H9 (cell line): ENCODE results near the gene MSI1. TPM values are rescaled to one million over a fixed set of nuclear protein-coding genes. Genes with fewer than 3 reads are reported as not detected.

Experiments used
- DNase-seq: peaks from one replicate; pipeline ENCODE4 v3.0.0-alpha.2; 2017
- H2AFZ ChIP-seq: one replicate; pipeline ENCODE4 v1.6.1; 2013; ENCODE audit warnings: mild to moderate bottlenecking, low read length, control low read depth, moderate library complexity
- H2AK5ac ChIP-seq: 2 replicates; pipeline ENCODE4 v1.6.1; 2013; ENCODE audit warnings: low read length, control low read depth, mixed read lengths; ENCODE audit not compliant: insufficient read length
- H2BK120ac ChIP-seq: one replicate; pipeline ENCODE4 v1.6.1; 2013; ENCODE audit warnings: low read depth, mild to moderate bottlenecking, low read length, control low read depth, inconsistent platforms; ENCODE audit not compliant: poor library complexity, severe bottlenecking
- H2BK12ac ChIP-seq: 2 replicates; pipeline ENCODE4 v1.6.1; 2013; ENCODE audit warnings: low read length, control low read depth, mixed read lengths, low read depth; ENCODE audit not compliant: insufficient read length
- H2BK15ac ChIP-seq: 2 replicates; pipeline ENCODE4 v1.6.1; 2013; ENCODE audit warnings: low read depth, low read length, control low read depth
- H2BK20ac ChIP-seq: one replicate; pipeline ENCODE4 v1.6.1; 2013; ENCODE audit warnings: low read depth, mild to moderate bottlenecking, low read length, control low read depth, inconsistent platforms; ENCODE audit not compliant: poor library complexity, severe bottlenecking
- H2BK5ac ChIP-seq: 2 replicates; pipeline ENCODE4 v1.6.1; 2013; ENCODE audit warnings: low read length, control low read depth, mixed read lengths; ENCODE audit not compliant: insufficient read length
- H3K14ac ChIP-seq: 2 replicates; pipeline ENCODE4 v1.6.1; 2013; ENCODE audit warnings: low read length, control low read depth; ENCODE audit not compliant: insufficient read depth
- H3K18ac ChIP-seq: 2 replicates; pipeline ENCODE4 v1.6.1; 2013; ENCODE audit warnings: low read depth, mild to moderate bottlenecking, mixed read lengths, low read length, control low read depth; ENCODE audit not compliant: insufficient read length
- H3K23ac ChIP-seq: 2 replicates; pipeline ENCODE4 v1.6.1; 2013; ENCODE audit warnings: low read length, control low read depth, mixed read lengths, low read depth; ENCODE audit not compliant: insufficient read length
- H3K23me2 ChIP-seq: 2 replicates; pipeline ENCODE4 v1.6.1; 2013; ENCODE audit warnings: low read depth, mild to moderate bottlenecking, mixed read lengths, low read length, control low read depth; ENCODE audit not compliant: insufficient read length, poor library complexity, severe bottlenecking
- H3K27ac ChIP-seq: 2 replicates; pipeline ENCODE4 v1.5.1; 2013; ENCODE audit warnings: low read length, control low read depth, mixed read lengths, low read depth; ENCODE audit not compliant: insufficient read length
- H3K27me3 ChIP-seq: 2 replicates; pipeline ENCODE4 v1.6.1; 2013; ENCODE audit warnings: low read length, control low read depth, inconsistent platforms; ENCODE audit not compliant: insufficient read depth
- H3K4ac ChIP-seq: 2 replicates; pipeline ENCODE4 v1.6.1; 2013; ENCODE audit warnings: low read depth, mild to moderate bottlenecking, control low read depth, inconsistent platforms, low read length, moderate library complexity
- H3K4me1 ChIP-seq: 2 replicates; pipeline ENCODE4 v1.6.1; 2013; ENCODE audit warnings: low read length, control low read depth, inconsistent platforms; ENCODE audit not compliant: insufficient read depth
- H3K4me2 ChIP-seq: 2 replicates; pipeline ENCODE4 v1.6.1; 2013; ENCODE audit warnings: low read length, control low read depth, mixed read lengths; ENCODE audit not compliant: insufficient read length, insufficient read depth
- H3K56ac ChIP-seq: 2 replicates; pipeline ENCODE4 v1.6.1; 2013; ENCODE audit warnings: low read depth, mild to moderate bottlenecking, mixed read lengths, low read length, control low read depth; ENCODE audit not compliant: insufficient read length
- H3K79me1 ChIP-seq: 2 replicates; pipeline ENCODE4 v1.6.1; 2013; ENCODE audit warnings: low read depth, mild to moderate bottlenecking, moderate library complexity, low read length, control low read depth, inconsistent platforms; ENCODE audit not compliant: insufficient read depth, poor library complexity, severe bottlenecking
- H3K79me2 ChIP-seq: 2 replicates; pipeline ENCODE4 v1.6.1; 2013; ENCODE audit warnings: low read length, control low read depth, inconsistent platforms; ENCODE audit not compliant: insufficient read depth
- H3K9ac ChIP-seq: 2 replicates; pipeline ENCODE4 v1.6.1; 2013; ENCODE audit warnings: low read length, control low read depth, mixed read lengths; ENCODE audit not compliant: insufficient read length; ENCODE audit errors: extremely low read depth
- H3K9me3 ChIP-seq: one replicate; pipeline ENCODE4 v1.6.1; 2013; ENCODE audit warnings: low read depth, low read length, inconsistent platforms; ENCODE audit not compliant: control insufficient read depth
- H3T11ph ChIP-seq: one replicate; pipeline ENCODE4 v1.6.1; 2013; ENCODE audit warnings: mild to moderate bottlenecking, low read length, control low read depth, inconsistent platforms
- H4K20me1 ChIP-seq: one replicate; pipeline ENCODE4 v1.6.1; 2013; ENCODE audit not compliant: control insufficient read depth, insufficient read length, insufficient read depth
- H4K5ac ChIP-seq: 2 replicates; pipeline ENCODE4 v1.6.1; 2013; ENCODE audit warnings: low read depth, mild to moderate bottlenecking, mixed read lengths, low read length, control low read depth; ENCODE audit not compliant: insufficient read length
- H4K8ac ChIP-seq: replicated peaks from 2 replicates; pipeline ENCODE4 v1.6.1; 2013; ENCODE audit warnings: low read length, control low read depth, mixed read lengths, low read depth; ENCODE audit not compliant: insufficient read length
- H4K91ac ChIP-seq: 2 replicates; pipeline ENCODE4 v1.6.1; 2013; ENCODE audit warnings: low read depth, mild to moderate bottlenecking, moderate library complexity, mixed read lengths, low read length, control low read depth; ENCODE audit not compliant: insufficient read length
- H3K27ac Mint-ChIP-seq, 3 experiments: 2 replicates in 2 of 3; 3 replicates in 1 of 3; pipeline ENCODE4 v1.8.0; 2020 to 2021; ENCODE audit warnings: mixed read lengths in 3 of 3, mild to moderate bottlenecking in 1 of 3, moderate library complexity in 1 of 3
- H3K27me3 Mint-ChIP-seq: 2 replicates; pipeline ENCODE4 v1.8.0; 2021; ENCODE audit warnings: low read depth, mild to moderate bottlenecking, moderate library complexity, mixed read lengths
- H3K36me3 Mint-ChIP-seq, 3 experiments: 2 replicates in 2 of 3; 3 replicates in 1 of 3; pipeline ENCODE4 v1.8.0; 2020 to 2021; ENCODE audit warnings: low read depth in 3 of 3, mixed read lengths in 3 of 3; ENCODE audit not compliant: insufficient read depth in 1 of 3
- H3K4me1 Mint-ChIP-seq, 2 experiments: 2 replicates each; pipeline ENCODE4 v1.8.0; 2020; ENCODE audit warnings: mixed read lengths in 2 of 2
- H3K4me3 Mint-ChIP-seq, 2 experiments: 2 replicates in 1 of 2; 3 replicates in 1 of 2; pipeline ENCODE4 v1.8.0; 2020 to 2021; ENCODE audit warnings: mild to moderate bottlenecking in 2 of 2, mixed read lengths in 2 of 2, moderate library complexity in 1 of 2
- H3K9me3 Mint-ChIP-seq, 2 experiments: 2 replicates in 1 of 2; 3 replicates in 1 of 2; pipeline ENCODE4 v1.8.0; 2020; ENCODE audit warnings: mild to moderate bottlenecking in 2 of 2, mixed read lengths in 2 of 2, moderate library complexity in 1 of 2
- CTCF ChIP-seq: fragments of 200-600 bp; sonication (generic); conservative IDR thresholded peaks from 3 replicates; pipeline ENCODE4 v1.8.0; 2021; ENCODE audit warnings: antibody characterized with exemption, mild to moderate bottlenecking
- WGBS: extraction: QIAGEN DNeasy Blood & Tissue Kit; methylation state at CpG from one replicate; pipeline ENCODE4 v1.1.7; 2013; ENCODE audit warnings: missing lambda C conversion rate, low lambda C conversion rate, mixed read lengths; ENCODE audit not compliant: insufficient read length; ENCODE audit errors: extremely low coverage; 5-methylcytosine and 5-hydroxymethylcytosine counted together
- total RNA-seq: library from RNA; stranded (reverse); gene quantifications from 2 replicates; pipeline ENCODE4 v1.2.1, GENCODE V29; 2021

Gene MSI1
- total RNA-seq, 1 experiment from 2014 or later: 91.5 TPM

- Histone ChIP-seq H3K23ac (no peak overlapping the region), H2BK12ac (no peak overlapping the region), H4K8ac (no peak overlapping the region), H2AK5ac (no peak overlapping the region), H4K5ac (no peak overlapping the region), H3K27ac (no peak overlapping the region), H4K91ac (no peak overlapping the region), H2BK15ac (no peak overlapping the region), H3K4me1 (no peaks in the 10 kb centered on the region), H3K4ac (no peak overlapping the region), H3K9me3 (no peaks in the 10 kb centered on the region), H3K23me2 (no peaks in the 10 kb centered on the region), H3K56ac (no peak overlapping the region), H3K14ac (no peak overlapping the region), H3K79me1 (no peaks in the 10 kb centered on the region), H2BK20ac (no peak overlapping the region), H3K27me3 (no peaks in the 10 kb centered on the region), H2BK5ac (no peak overlapping the region), H2AFZ (no peak overlapping the region), H2BK120ac (no peak overlapping the region), H4K20me1 (no peaks in the 10 kb centered on the region), H3K79me2 (no peaks in the 10 kb centered on the region), H3T11ph (no peak overlapping the region), H3K9ac (no peak overlapping the region), H3K18ac (no peak overlapping the region), H3K4me2 (no peak overlapping the region)
- DNase-seq: no peak
- peaks cover 7 to 10% of the 10 kb centered on the region in 2 experiments for H3K4me1 Mint-ChIP-seq
- H3K27me3 Mint-ChIP-seq: peaks cover 13% of the 10 kb centered on the region
- no peak for TF ChIP-seq CTCF
- H3K9me3 Mint-ChIP-seq: 0 out of 5 replicates have a peak, but pooled peaks cover 0 to 3% of the 10 kb centered on the region in 2 experiments
- H3K36me3 Mint-ChIP-seq: peaks cover 0 to 5% (median 0%) of the 10 kb centered on the region in 3 experiments; a peak in 1 of 7 replicates
- no peak overlapping the region; a peak in 1 of 5 replicates for H3K4me3 Mint-ChIP-seq
- no peak overlapping the region; a peak in 1 of 7 replicates for H3K27ac Mint-ChIP-seq
- no CpG with 5 or more reads among the region's 6 CpGs for WGBS
These were observed 12.9 kb upstream of the MSI1 start for GRCh38 chr12:120381752-120382419.
